Osteoblast (primary cell): ENCODE results near the gene NEDD4L. TPM values are rescaled to one million over a fixed set of nuclear protein-coding genes. Genes with fewer than 3 reads are reported as not detected.

Experiments used
- DNase-seq: peaks from one replicate; pipeline ENCODE4 v3.0.0; 2011; ENCODE audit warnings: low spot score, mixed read lengths; ENCODE audit not compliant: insufficient read length; ENCODE audit errors: missing footprints
- H2AFZ ChIP-seq: 2 replicates; pipeline ENCODE4 v1.6.0; 2011; ENCODE audit warnings: mild to moderate bottlenecking, low read length
- H3K27ac ChIP-seq: 2 replicates; pipeline ENCODE4 v1.5.1; 2011; ENCODE audit warnings: mild to moderate bottlenecking, low read depth, low read length, moderate library complexity
- H3K27me3 ChIP-seq: 2 replicates; pipeline ENCODE4 v1.6.0; 2012; ENCODE audit warnings: mild to moderate bottlenecking, control low read depth, inconsistent platforms, low read length, moderate library complexity; ENCODE audit not compliant: insufficient read depth
- H3K36me3 ChIP-seq: 2 replicates; pipeline ENCODE4 v1.5.1; 2011; ENCODE audit warnings: mild to moderate bottlenecking, low read length, control low read depth, moderate library complexity; ENCODE audit not compliant: insufficient read depth
- H3K4me1 ChIP-seq: 2 replicates; pipeline ENCODE4 v1.5.1; 2011; ENCODE audit warnings: mild to moderate bottlenecking, low read length, control low read depth, moderate library complexity; ENCODE audit not compliant: insufficient read depth
- H3K4me2 ChIP-seq: 2 replicates; pipeline ENCODE4 v1.6.0; 2011; ENCODE audit warnings: mild to moderate bottlenecking, low read length; ENCODE audit not compliant: insufficient read depth
- H3K4me3 ChIP-seq: fragments of 200-600 bp; sonication (generic); 3 replicates; pipeline ENCODE4 v1.5.1; 2012; ENCODE audit warnings: mild to moderate bottlenecking, low read length, inconsistent platforms; ENCODE audit not compliant: insufficient read depth
- H3K79me2 ChIP-seq: 2 replicates; pipeline ENCODE4 v1.6.0; 2012; ENCODE audit warnings: mild to moderate bottlenecking, low read length, control low read depth, inconsistent platforms; ENCODE audit not compliant: insufficient read depth
- H3K9me3 ChIP-seq: 2 replicates; pipeline ENCODE4 v1.5.1; 2011; ENCODE audit warnings: low read depth, low read length, control low read depth
- H4K20me1 ChIP-seq: 2 replicates; pipeline ENCODE4 v1.6.0; 2012; ENCODE audit warnings: mild to moderate bottlenecking, low read length, control low read depth; ENCODE audit not compliant: insufficient read depth
- CTCF ChIP-seq: IDR thresholded peaks from 2 replicates; pipeline ENCODE4 v1.5.1; 2011; ENCODE audit warnings: mild to moderate bottlenecking, low read depth, low read length, moderate library complexity; ENCODE audit errors: extremely low read depth
- total RNA-seq: library from RNA; depleted of rRNA; stranded (reverse); fragments of >200 nt; gene quantifications from 2 replicates; pipeline ENCODE4 v1.2.3, GENCODE V29; 2012

Gene NEDD4L
- total RNA-seq, 1 donor: 30.0 TPM

GRCh38 chr18:58205443-58206160, 161.6 kb downstream of the NEDD4L start:
- peak overlapping the region; percentile 61 for H3K27ac ChIP-seq
- H3K27me3 ChIP-seq: no peaks in the 10 kb centered on the region
- peak overlapping the region; percentile 50 for H2AFZ ChIP-seq
- no peaks in the 10 kb centered on the region for H4K20me1 ChIP-seq
- no peak for TF ChIP-seq CTCF
- H3K4me3 ChIP-seq: no peak overlapping the region
- H3K36me3 ChIP-seq: no peaks in the 10 kb centered on the region
- H3K9me3 ChIP-seq: no peaks in the 10 kb centered on the region
- H3K4me1 ChIP-seq: peaks cover 32% of the 10 kb centered on the region
- H3K4me2 ChIP-seq: peak overlapping the region; percentile 27
- no peaks in the 10 kb centered on the region for H3K79me2 ChIP-seq
- peak; percentile 93 for DNase-seq

- Histone ChIP-seq H3K4me3 (no peak overlapping the region), H3K27ac (no peak overlapping the region), H3K4me2 (no peak overlapping the region), H3K79me2 (no peaks in the 10 kb centered on the region), H2AFZ (no peak overlapping the region), H4K20me1 (no peaks in the 10 kb centered on the region), H3K27me3 (no peaks in the 10 kb centered on the region), H3K4me1 (peaks cover 35% of the 10 kb centered on the region), H3K9me3 (no peaks in the 10 kb centered on the region), H3K36me3 (no peaks in the 10 kb centered on the region)
- DNase-seq: no peak
- TF ChIP-seq CTCF: no peak
Measured at GRCh38 chr18:58207520-58208152, 163.6 kb downstream of the NEDD4L start.

GRCh38 chr18:58208207-58208932, 164.3 kb downstream of the NEDD4L start:
- Histone ChIP-seq H3K4me2 (peak overlapping the region; percentile 6), H3K9me3 (no peaks in the 10 kb centered on the region), H3K79me2 (no peaks in the 10 kb centered on the region), H3K36me3 (no peaks in the 10 kb centered on the region), H3K4me3 (no peak overlapping the region), H2AFZ (peak overlapping the region; percentile 6), H4K20me1 (no peaks in the 10 kb centered on the region), H3K4me1 (peaks cover 42% of the 10 kb centered on the region), H3K27me3 (no peaks in the 10 kb centered on the region), H3K27ac (peak overlapping the region; percentile 31)
- no peak for DNase-seq
- TF ChIP-seq CTCF: no peak

GRCh38 chr18:58209326-58209725, 165.3 kb downstream of the NEDD4L start:
- Histone ChIP-seq H4K20me1 (no peaks in the 10 kb centered on the region), H3K9me3 (no peaks in the 10 kb centered on the region), H3K36me3 (no peaks in the 10 kb centered on the region), H3K27me3 (no peaks in the 10 kb centered on the region), H2AFZ (no peak overlapping the region), H3K27ac (no peak overlapping the region), H3K4me3 (no peak overlapping the region), H3K4me1 (peaks cover 52% of the 10 kb centered on the region), H3K79me2 (no peaks in the 10 kb centered on the region), H3K4me2 (no peak overlapping the region)
- TF ChIP-seq CTCF: no peak
- no peak for DNase-seq
